GM04504 (cell line): ENCODE results near the gene SH3RF1.
"Not testable (repeated sequence)": the region's sequence is repeated elsewhere in the genome, so short reads cannot be mapped to it uniquely, and the experiment has no call there.

Experiments
- DNase-seq: peaks from one replicate; pipeline ENCODE4 v3.0.0-alpha.2; 2012; ENCODE audit warnings: low read depth

Gene SH3RF1

GRCh38 chr4:169200361-169201030 is 70.3 kb downstream of the SH3RF1 start:
- DNase-seq, result no peak

DNA sequence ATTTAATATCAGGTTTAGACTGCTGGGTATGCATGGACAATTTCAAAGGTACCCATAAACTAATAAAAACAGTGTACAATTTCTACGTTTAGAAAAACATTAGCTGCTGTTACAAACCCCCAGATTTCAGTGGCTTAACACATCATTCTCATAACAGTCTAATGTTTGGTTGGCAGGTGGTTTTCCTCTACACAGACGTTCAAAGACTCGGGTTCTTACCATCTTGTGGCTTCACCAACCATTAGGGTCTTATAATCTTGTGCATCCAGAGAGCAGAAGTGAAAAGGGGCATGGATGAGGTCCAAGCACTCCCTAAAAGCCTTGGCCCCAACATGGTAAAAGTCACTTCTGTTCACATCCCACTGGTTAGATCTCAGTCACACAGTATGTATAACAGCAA is 71.6 kb downstream of the SH3RF1 start:
- no peak for DNase-seq

GRCh38 chr4:169198167-169198566 is 72.6 kb downstream of the SH3RF1 start:
- DNase-seq, result no peak

DNA sequence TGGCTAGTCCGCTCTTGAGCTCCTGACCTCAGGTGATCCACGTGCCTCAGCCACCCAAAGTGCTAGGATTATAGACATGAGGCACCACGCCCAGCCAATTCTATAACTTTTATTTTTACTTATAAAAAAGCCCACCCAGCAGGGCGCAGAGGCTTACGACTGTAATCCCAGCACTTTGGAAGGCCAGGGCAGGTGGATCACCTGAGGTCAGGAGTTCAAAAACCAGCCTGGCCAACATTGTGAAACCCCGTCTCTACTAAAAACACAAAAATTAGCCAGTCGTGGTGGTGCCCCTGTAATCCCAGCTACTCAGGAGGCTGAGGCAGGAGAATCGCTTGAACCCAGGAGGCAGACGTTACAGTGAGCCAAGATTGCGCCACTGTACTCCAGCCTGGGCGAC is 73.5 kb downstream of the SH3RF1 start:
- not testable (repeated sequence) for DNase-seq

- DNase-seq, result no peak
These were observed 75.7 kb downstream of the SH3RF1 start for GRCh38 chr4:169195032-169195431.

DNA sequence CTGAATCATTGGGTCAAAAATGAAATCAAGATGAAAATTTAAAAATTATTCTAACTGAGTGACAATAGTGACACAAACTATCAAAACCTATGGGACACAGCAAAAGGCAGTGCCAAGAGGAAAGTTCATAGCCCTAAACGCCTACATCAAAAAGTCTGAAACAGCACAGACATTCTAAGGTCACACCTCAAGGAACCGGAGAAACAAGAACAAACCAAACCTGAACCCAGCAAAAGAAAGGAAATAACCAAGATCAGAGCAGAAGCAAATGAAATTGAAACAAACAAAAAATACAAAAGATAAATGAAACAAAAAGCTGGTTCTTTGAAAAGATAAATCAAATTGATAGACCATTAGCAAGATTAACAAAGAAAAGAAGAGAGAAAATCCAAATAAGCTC is 80.8 kb downstream of the SH3RF1 start:
- DNase-seq, result not testable (repeated sequence)

DNA sequence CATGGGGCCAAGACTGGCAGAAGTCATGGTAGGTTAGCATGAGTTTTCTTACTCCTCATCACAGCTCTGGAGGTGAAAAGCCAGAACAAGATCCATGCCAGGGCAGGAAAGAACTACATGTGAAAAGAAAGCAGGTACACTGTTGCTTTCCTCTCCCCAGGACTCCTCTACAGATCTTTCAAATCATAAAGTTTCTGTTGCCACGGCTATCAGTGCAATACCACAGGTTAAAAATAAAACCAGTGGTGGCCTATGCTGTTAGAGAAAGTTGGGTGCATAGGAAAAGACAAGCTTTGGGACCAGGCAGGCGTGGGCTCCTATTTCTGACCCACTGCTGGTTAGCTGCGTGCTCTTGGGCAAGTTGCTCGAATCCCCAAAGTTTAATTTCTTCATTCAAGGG is 81.4 kb downstream of the SH3RF1 start:
- DNase-seq, result no peak

DNA sequence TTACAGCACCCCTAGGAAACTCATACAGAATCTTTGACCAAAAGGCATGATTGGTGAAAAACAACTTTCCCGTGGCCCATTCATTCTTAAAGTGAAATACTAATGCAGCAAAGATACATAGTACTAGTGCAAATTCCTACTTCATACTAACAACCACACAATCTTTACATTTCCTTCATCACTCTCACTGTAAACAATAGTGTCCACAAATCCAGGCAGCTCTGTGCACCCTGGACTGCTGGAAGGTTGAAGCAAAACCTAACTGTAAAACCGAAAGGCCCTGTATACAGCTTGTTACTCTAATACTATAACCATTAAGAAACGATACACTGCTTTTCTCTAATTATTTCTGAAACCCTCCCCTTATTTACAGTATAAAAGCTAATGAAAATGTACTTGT is 82.6 kb downstream of the SH3RF1 start:
- no peak for DNase-seq

GRCh38 chr4:169185133-169185956 is 85.4 kb downstream of the SH3RF1 start:
- no peak for DNase-seq

DNA sequence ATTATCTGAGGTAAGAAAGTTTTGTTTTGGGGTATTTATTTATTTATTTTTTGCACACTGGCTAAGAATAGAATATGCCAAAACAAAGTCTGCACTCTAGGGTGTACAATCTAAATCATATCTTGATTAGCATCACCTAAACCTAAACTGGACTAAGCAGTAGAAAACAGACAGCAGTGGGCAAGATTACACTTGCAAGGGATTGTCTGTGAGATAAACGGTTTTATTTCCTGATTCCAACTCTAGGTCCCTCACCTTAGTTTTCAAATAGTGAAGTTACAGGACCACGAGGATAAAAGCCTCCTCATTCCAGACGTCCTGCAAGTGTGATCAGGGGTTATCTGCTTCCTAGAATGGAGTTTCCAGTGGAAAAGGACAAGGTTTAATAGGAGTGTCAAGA is 86.1 kb downstream of the SH3RF1 start:
- no peak for DNase-seq

DNA sequence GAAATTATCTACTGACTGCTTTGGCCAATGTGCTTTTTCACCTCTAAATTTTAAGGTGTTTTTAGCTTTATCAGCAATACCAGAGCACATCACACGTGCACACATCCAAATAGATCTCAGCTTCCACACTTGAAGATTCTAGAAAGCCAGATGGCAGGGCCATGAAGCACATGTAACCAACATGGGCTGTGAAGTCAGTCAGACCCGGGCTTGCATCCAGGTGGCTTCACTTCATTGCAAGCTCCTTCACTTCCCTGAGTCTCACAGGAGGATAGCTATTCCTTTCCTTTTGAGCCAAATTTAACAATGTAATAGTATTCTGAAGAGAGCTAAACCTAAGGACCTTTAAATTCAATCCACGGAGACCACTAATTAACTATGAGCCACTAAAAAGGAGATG is 86.5 kb downstream of the SH3RF1 start:
- peak; percentile 48 for DNase-seq

DNA sequence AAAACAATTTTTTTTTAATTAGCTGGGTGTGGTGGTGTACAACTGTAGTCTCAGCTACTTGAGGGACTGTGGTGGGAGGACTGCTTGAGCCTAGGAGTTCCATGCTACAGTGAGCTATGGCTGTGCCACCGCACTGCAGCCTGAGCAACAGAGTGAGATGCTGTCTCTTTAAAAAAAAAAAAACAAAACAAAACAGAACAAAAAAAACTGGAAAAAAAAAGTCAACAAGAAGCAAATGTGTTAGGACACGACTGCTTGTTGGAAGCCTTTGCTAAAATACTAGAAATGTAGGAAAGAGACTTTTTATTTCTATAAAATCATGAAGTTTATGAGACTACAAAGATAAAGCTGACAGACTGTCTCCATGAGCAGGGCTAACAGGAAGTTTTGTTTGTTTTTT is 87.2 kb downstream of the SH3RF1 start:
- DNase-seq, result no peak

DNA sequence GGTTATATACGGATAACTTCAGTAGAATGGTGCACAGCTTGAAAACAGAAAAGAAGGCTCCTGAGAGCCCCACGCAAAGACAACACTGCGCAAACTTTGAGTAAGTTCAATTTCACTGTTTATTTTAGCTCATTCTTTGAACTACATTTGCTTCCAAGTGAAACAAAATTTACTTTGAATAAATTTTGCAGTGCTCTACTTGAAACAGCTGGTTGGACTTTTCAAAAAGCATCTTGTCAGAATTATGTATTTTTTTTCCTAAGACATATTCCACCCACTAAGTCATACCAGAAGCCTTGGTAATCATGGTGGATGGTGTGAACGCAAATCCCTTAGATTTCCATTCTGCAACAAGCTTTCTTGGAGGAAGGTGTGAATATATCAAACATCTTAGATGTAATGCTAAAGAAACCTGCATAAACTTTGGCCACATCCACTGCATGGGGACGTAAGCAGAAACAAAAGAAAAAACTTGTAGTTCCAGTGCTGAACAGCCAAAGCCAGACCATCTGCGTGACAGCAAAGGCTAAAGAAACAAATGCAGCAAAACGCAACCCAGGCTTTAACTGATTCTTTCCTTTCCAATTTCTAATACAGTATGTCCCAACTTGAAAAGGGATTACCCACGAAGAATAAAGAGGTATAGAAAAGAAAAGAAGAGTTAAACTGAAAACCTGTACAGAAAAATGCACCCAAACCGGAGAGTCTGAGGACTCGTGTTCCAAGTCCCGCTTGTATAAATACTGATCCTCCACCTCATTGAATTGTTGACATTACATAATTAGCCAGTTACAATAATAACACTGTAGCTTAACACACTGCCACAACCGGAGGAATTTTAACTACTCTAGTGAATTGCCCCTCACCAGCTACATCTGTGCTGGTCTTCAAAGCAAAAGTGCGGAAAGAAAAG is 90.9 kb downstream of the SH3RF1 start:
- DNase-seq, result no peak

GRCh38 chr4:169178092-169178491 is 92.7 kb downstream of the SH3RF1 start:
- not testable (repeated sequence) for DNase-seq

DNA sequence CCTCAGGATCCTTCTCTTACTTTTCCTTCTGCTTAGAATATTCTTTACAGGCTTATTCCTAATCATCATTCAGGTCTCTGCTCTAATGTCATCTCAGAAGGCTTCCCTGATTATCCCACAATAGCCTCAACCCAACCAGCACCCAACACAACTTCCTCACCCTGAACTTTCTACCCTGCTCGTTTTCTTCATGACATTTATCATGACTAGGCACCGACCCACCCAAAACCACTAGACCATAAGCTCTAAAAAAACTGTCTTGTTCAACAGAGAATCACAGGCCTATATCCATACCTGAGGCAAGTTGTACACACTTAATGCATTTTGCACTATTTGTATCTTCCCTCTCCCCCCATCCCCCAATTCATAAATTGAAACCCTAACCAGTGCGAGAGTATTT is 95.3 kb downstream of the SH3RF1 start:
- no peak for DNase-seq

DNA sequence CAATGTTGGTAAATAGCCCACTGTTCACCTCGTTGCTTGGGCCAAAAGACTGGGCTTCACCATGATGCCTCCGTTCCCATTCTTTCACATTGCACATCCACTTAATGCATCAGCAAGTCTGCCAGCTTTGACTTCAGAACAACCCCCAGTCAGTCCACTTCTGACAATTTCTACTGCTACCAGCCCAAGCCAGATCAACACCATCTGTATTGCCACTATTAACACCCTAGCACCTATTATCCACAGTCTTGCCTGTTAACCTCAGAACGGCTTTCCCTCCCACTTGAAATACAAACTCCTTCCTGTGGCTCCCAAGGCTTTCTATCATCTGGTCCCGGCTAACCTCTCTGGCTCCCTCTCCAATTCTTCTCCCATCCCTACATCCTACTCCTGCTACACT is 95.7 kb downstream of the SH3RF1 start:
- DNase-seq, result no peak

DNA sequence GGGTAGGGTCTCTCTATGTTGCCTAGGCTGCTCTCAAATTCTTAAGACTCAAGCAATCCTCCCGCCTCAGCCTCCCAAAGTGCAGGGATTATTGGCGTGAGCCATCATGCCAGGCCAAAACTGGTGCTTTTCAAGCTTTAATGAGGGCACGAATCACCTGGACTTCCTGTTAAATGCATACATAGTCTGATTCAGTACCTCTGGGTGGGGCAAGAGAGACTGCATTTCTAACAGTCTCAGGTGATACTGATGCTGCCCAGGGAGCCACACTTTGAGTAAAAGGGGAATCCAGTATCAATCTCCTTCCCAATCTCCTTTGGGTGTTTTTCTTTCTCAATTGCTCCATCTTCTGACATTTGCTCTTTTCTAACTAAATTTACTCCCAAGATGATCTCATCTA is 96.5 kb downstream of the SH3RF1 start:
- no peak for DNase-seq

- DNase-seq, result no peak
These were observed 102.5 kb downstream of the SH3RF1 start for GRCh38 chr4:169167957-169168858.

- DNase-seq, result peak; percentile 68
These were observed 105.9 kb downstream of the SH3RF1 start for GRCh38 chr4:169164669-169165415.

- no peak for DNase-seq
These were observed 106.6 kb downstream of the SH3RF1 start for GRCh38 chr4:169163947-169164668.
